Suppressor macrophage treated with lipopolysaccharide for 4 hours (primary cell): ENCODE data around the gene CYB5R4.
A peak's percentile ranks its signal among the peaks of the same experiment; 100 is the strongest.
"Not testable (repeated sequence)": the region's sequence is repeated elsewhere in the genome, so short reads cannot be mapped to it uniquely, and the experiment has no call there.

ENCODE experiments used
- DNase-seq: peaks from one replicate; pipeline ENCODE4 v3.0.0-alpha.2; 2020

CYB5R4 gene

DNA sequence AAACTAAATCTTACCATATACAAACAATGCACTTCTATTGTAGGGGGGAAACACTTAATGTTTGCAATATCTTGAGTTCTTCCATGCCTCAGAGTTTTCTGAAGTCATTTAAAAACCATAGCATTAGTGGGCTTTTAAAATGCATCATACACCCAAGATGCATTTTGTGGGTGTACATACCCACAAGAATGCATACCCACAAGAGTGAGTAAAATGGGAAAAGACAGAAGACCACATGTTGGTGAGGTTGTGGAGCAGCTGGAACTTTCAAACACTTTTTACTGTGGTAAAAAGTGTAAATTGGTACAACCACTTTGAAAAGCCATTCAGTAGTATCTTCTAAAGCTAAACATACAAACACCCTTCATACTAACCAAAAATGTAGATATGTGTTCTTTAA is 57.5 kb downstream of the CYB5R4 start:
- DNase-seq: no peak

DNA sequence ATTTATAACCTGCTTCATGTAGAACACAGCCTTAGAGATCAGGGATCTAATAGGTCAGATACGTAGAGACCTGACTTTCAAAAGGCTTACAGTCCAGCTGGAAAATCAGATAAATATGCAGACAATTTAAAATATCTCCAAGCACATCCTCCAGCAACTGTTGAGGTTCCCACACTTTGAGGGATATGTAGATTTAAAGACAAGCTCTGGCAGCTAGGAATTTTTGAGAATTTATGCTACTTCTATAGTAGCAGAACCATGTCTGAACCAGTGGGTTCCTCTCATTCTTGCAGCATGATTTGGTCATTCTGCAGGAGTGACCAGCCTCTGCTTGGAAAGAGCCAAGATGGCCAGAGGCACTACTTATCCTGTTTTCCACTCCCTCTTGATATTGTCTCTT is 60.5 kb downstream of the CYB5R4 start:
- no peak for DNase-seq

DNA sequence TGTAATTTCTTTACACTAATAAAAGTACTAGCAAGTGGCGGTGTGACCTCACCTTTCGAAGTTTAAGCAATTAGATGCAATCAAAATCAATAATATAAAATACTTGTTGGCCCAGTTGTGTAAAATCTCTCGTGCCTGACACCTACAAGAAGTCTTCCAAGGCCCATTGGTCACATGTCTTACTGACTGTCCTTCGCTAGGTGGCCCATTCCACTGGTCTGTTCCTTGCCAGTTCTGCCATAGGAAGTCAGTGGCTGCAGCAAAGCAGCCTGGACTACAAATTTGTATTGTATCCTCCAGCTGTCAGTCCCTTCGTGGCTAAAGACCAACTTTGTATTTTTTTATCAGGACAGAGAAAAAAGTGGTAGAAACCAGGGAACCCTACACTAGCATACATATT is 61.8 kb downstream of the CYB5R4 start:
- no peak for DNase-seq

DNA sequence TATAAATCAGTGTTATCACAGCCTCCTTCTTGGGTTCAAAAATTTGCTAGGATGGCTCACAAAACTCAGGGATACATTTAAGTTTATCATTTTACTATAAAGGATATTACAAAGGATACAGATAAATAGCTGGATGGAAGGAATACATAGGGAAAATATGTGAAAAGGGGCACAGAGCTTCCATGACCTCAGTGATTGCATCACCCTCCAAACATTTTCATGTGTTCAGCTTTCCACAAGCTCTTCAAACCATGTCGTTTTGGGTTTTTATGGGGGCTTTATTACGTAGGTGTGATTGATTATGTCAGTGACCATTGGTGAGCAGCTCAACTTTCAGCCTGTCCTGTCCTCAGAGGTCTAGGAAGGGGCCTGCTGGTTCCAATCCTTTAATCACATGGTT is 68.0 kb downstream of the CYB5R4 start:
- no peak for DNase-seq

DNA sequence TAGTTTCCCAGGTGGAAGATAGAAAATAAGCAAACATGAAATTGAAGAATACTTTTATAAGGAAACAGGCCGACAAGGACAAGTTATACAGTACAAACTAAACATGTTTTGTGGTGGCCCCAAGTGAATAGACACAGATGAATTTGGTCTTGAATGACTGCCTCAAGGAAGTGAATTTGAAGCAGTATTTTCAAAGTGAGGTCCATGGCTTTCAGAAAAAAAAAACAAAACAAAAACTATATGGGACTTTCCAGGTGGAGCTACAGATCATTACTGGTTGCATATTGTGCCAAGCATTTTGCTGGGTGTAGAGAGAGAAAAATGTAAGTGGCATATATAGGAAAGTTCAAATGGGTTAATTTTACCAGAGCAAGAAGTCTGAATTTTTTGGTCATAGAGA is 68.8 kb downstream of the CYB5R4 start:
- no peak for DNase-seq

DNA sequence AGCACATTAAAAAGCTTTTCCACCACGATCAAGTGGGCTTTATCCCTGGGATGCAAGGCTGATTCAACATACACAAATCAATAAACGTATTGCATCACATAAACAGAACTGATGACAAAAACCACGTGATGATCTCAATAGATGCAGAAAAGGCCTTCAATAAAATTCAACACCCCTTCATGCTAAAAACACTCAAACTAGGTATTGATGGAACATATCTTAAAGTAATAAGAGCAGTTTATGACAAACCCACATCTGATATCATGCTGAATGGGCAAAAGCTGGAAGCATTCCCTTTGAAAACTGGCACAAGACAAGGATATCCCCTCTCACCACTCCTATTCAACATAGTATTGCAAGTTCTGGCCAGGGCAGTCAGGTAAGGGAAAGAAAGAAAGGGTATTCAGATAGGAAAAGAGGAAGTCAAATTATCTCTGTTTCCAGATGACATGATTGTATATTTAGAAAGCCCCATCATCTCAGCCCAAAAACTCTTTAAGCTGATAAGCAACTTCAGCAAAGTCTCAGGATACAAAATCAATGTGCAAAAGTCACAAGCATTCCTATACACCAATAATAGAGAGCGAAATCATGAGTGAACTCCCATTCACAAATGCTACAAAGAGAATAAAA is 86.8 kb downstream of the CYB5R4 start:
- not testable (repeated sequence) for DNase-seq

DNA sequence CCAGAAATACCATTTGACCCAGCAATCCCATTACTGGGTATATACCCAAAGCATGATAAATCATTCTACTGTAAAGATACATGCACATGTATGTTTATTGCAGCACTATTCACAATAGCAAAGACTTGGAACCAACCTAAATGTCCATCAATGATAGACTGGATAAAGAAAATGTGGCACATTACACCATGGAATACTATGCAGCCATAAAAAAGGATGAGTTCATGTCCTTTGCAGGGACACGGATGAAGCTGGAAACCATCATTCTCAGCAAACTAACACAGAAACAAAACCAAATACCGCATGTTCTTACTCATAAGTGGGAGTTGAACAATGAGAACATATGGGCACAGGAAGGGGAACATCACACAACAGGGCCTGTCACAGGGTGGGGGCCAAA is 88.5 kb downstream of the CYB5R4 start:
- not testable (repeated sequence) for DNase-seq

DNA sequence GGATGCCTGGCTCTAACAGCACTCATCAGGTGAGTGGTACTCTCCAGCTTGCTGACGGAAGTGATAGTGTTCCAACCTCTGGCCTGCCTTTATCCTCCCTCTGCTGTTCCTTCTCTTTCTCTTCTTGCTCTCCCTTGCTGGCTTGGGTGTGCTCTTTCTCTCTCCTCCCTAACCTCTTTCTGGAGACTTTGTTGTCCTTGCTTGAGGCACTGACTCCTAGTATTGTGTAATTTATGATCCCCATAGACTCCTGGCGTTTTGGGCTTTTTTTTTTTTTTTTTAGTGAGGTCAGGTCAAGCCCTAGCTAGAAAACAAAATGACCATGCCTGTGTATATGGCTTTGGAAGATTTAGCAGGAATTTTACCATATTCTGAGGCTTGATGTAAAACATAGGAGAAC is 89.4 kb downstream of the CYB5R4 start:
- no peak for DNase-seq

DNA sequence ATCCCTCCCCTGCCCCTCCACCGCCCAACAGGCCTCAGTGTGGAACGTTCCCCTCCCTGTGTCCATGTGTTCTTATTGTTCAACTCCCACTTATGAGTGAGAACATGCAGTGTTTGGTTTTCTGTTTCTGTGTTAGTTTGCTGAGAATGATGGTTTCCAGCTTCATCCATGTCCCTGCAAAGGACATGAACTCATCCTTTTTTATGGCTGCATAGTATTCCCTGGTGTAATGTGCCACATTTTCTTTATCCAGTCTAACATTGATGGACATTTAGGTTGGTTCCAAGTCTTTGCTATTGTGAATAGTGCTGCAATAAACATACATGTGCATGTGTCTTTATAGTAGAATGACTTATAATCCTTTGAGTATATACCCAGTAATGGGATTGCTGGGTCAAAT is 91.9 kb downstream of the CYB5R4 start:
- not testable (repeated sequence) for DNase-seq

DNA sequence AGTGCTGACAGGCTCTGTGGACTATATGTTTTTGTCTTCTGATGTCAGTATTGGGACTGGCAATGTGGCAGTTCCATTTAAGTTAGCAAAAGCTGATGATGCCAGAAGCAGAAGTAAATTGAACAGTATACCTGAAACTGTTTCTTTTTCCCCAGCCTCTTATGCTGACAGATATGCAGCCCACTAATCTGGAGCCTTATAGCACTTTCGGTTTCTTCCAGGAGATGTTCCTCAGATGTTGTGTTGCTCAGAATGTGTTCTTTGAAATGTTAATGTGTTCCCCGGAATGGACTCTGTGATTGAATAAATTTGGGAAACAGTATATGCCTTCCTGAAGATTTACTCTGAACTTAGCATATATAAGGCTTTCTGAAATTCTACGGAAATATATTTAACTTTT is 93.3 kb downstream of the CYB5R4 start:
- no peak for DNase-seq

DNA sequence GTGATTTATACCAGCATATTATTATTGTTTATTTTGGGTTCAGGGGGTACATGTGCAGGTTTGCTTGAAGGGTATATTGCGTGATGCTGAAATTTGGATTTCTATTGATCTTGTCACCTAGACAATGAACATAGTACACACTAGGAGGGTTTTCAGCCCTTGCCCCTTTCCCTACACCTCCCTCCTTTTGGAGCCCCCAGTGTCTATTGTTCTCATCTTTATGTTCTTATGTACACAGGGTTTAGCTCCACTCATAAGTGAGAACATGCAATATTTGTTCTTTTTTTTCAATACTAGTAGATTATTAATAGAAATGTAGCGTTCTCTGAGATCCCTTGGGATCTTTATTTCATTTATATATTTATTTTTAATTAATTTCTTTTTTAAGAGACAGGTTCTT is 94.9 kb downstream of the CYB5R4 start:
- no peak for DNase-seq

DNA sequence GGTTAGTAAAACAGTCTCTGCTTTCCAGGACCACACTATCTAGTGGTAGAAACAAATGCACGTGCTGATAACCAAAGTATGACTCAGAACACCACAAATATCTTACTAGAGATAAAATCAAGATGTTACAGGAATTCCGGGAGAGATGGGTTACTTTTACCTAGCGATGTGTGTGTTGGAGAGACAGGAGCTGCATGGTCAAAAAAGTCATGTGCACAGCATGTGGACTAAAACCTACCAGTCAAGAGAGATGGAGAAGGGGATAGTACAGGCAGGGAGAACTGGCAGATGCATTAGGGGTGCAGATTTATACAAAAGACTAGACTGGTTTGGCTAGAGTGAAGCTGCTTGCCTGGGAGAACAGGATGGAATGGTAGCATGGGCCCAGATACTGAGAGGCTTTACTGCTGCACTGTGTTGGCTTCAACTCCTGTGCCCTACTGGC is 98.8 kb downstream of the CYB5R4 start:
- no peak for DNase-seq

DNA sequence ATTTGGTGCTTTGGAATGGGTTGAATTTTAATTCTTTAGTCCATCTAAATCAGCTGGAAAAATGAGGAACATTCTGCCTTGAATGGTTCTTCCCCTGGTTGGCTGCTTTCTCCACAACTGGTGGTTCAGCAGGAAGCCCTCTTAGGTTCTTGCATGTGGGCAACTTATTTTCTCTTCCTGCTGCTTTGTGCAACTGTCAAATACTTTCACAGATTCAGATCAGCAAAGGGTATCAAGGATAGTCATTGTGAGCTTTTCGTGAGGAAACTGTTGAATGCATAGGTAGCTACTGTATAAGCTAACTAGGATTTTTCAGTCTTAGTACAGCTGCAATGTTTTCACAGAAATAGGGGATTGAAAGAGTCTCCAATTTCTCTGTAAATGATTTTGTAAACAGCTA is 101.2 kb downstream of the CYB5R4 start:
- DNase-seq: no peak

DNA sequence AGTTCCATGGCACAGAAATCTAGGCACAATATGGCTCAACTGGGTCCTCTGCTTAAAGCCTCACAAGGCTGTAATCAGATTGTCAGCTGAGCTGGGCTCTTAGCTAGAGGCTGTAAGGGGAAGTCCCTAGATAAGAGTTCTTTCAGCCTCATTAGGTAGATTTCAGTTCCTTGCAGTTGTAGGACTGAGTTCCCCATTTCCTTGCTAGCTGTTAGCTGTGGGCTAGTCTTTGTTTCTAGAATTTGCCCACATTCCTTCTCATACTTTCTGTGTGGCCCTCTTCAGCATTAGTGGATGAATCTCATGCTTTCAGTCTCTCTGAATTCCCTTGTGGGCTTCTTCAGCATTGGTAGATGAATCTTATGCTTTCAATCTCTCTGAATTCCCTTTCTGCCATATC is 103.1 kb downstream of the CYB5R4 start:
- DNase-seq: peak; percentile 24

DNA sequence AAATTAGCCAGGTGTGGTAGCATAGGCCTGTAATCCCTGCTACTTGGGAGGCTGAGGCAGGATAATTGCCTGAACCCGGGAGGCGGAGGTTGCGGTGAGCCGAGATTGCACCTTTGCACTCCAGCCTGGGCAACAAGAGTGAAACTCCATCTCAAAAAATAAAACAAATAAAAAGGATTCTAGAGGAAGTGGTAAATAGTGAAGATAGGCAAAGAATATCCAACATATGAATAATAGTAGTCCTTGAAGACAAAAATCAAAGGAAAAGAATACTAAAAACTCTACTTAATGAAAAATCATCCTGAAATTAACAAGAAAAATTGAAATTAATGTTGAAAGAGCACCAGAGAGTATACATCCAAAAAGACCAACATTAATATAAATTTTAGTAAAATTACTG is 107.0 kb downstream of the CYB5R4 start:
- no peak for DNase-seq

DNA sequence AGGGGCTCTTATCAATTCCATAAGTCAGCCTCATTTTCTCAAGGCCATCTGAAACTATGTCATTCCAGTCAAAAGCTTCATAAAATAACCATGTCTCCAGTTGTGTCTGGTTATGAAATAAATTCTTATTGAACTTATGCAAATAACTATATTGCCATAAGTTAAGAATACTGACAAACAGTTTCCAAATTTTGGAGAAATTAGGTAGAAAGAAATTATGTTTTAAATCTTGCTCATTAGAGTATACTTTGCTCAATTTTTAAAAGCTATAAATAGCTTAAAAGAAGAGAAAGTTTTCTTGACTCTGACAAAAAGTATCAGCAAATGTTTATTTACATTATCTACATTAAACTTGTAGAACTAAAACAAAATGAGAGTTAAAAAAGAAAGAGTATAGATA is 111.1 kb downstream of the CYB5R4 start:
- no peak for DNase-seq

DNA sequence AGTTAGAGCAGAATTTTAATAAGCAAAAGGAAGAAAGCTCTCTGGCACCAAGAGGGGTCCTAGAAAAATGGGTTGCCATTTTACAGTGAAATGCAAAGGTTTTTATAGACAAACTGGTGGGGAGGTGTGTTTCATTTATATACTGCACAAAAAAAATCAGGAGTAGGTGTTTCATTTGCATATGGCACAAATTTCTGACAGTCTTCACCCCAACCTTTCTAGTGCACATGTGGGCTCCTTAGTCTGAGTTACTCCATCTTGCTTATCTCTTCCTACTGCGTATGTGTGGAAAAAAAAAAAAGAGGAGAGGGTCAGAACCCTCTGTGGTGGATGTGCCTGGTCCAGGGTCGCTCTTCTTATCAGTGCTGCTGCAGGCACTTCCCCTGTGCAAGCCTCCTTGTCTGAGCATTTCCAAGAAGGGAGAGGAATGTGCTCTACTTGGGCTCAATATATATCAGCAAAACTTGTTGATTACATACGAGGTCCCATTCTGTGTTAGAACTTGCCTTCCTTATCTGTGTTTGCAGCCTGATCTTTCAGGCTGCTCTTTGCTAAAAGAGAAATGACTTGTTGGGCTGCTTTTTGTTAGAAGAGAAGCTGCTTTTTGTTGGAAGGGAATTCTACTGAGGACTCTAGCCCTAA is 115.0 kb downstream of the CYB5R4 start:
- DNase-seq: no peak

DNA sequence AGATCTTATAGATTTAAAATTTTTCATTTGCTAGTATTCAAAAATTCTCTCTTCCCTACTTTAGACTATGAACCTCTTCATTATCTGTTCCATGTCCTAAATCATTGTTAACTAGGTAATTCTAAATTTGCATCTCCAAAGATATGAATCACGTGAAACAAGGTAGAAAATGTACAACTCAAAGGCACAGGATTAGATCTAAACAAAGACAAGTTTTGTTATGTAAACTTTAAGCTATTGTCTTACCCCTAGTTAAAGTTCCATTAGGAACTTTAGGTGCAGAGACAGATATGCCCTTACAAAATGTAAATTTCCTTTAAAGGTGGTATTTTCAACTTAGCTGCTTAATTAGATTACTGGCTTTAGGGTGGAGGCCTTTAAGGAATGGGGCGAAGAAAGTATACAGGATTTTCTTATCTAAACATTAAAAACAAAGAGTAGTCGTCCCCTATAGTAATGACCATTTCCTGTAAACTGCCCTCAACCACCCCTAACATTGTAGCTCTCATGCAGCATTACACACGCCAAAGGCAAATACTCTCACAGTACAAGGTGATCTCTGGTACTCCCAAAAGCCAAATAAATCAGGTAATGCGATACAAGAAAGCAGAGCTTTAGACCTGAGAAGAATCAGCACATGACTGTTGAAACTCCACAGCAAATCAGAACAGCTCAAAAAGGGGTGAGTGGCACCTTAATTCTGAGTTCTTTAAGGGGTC is 116.7 kb downstream of the CYB5R4 start:
- DNase-seq: no peak

DNA sequence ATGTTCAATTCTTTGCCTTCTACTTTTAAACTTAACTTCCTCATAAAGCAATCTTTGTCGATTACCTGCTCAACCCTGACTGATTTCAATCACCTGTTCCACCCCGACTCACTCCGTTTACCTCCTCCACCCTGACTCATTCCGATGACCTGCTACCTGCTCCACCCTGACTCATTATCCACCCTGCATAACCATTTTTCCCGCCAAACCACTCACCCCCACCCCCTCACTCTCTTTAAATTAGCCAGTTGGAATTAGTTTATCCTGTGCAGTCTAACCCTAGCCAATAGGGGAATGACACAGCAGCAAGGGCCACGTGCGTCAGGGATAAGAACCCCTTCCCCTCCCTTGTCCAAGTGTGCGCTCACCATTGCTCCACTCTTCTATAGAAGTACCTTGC is 117.4 kb downstream of the CYB5R4 start:
- no peak for DNase-seq

DNA sequence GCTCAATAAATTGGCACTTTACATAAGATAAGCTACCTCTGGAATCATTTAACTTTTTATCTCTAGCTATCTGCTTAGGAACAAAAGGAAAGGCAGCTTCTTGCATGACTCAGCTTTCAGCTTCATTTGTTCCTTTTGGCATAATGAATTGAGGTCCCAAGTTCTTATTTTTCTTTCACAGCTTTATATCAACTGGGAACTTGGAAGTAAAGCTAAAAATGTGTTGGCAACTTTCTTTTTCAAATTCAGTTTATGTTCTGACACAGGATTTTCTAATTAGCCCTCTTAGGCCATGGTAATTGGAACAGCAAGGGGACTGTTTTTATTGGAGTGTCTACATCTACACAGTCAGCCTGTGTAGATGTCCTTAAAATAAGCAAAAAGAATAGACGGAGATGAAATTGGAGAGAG is 118.8 kb downstream of the CYB5R4 start:
- DNase-seq: no peak

DNA sequence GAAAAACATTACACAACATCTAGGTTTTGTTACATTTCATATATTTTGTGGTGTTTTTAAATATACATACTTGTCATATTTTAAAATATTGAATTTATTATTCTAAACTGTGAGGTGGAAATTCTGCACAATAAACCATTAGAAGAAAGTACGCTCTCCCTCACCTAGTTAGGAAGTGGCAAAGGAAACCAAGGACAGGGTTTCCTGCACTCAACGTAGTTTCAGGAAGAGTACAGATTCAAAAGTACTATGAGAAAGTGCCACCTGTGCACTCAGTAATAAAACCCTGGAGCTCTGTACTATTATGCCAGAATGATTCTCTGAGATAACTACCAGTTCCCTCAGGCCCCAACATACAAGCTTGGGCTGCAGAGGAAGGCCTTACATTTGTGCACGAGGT is 119.5 kb downstream of the CYB5R4 start:
- DNase-seq: no peak

DNA sequence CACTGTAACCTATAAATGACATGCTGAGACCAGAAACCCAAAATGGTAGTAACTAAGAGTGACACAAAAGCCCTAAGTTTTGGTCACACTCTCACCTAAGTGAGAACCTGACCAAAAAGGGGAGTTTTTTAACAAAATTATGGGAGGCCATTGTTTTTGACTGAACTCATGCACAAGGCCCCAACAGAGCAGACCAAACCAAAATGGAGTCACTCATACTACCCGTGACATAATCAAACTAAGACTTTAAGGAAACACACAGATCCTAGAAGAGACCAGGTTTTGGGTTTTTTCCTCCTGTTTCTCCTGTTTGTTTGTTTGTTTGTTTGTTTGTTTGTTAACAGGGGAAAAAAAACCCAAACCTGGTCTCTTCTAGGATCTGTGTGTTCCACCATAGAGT is 124.9 kb downstream of the CYB5R4 start:
- no peak for DNase-seq

DNA sequence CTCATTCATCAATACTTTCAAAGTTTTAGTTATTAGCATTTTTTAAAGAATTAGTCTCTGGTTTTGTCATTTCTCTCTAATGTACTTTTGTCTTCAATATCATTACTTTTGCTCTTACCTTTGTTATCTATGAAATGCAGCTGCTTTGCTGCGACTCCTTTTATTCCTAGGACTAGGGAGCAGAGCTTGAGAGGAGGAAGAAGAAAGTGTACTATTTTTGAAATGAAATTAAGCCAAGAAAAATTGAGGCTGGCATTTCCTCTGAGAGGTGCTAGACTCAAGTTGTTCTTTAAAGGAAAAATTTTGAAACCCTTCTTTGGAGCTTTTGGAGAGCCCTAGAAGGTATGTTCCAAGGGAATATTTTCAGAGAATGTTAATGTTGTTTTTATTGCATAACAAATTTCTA is 125.8 kb downstream of the CYB5R4 start:
- no peak for DNase-seq

DNA sequence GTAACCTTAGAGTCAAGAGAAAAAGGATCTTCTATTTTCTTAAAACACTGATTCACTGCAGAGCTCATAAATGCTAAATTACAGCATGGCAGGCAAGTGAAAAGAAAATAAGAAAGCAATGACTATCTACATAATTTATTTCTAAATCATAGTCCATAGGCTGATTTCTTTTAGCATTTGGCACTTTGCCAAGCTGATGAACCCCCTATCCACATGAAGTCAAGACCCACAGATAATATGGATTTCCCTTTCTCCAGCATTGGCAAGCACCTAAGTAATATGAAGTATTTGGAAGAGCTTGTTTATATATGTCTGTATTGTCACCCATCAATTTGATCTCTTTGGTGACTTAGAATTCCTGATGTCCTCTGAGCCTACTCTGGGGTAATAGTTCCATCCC is 126.2 kb downstream of the CYB5R4 start:
- DNase-seq: no peak
